Kidney (tissue), 14 donors: ENCODE data around the gene ANKRD17. TPM values are rescaled to one million over a fixed set of nuclear protein-coding genes. Genes with fewer than 3 reads are reported as not detected.
A peak's percentile ranks its signal among the peaks of the same experiment; 100 is the strongest.
"Not testable (repeated sequence)": the region's sequence is repeated elsewhere in the genome, so short reads cannot be mapped to it uniquely, and the experiment has no call there.

ENCODE experiments used
- DNase-seq, 5 donors: peaks; one replicate each; pipeline ENCODE4 v3.0.0-alpha.2; 2013 to 2020
- FAIRE-seq: peaks from 2 replicates; lab custom pipeline; 2012; peaks lifted over from hg19 to GRCh38; lab: Jason Lieb, UNC
- H3K27ac ChIP-seq, 2 donors: one replicate each; pipeline ENCODE4 v1.7.0; 2013; ENCODE audit warnings: low read depth in 2 of 2, low read length in 2 of 2, inconsistent platforms in 1 of 2
- H3K27me3 ChIP-seq: one replicate; pipeline ENCODE4 v1.7.1; 2013; ENCODE audit warnings: low read length, inconsistent platforms; ENCODE audit not compliant: control insufficient read depth, insufficient read depth
- H3K36me3 ChIP-seq, 3 donors: one replicate each; pipeline versions ENCODE4 v1.7.0 to v1.7.1; 2013; ENCODE audit warnings: low read length in 3 of 3, control low read depth in 1 of 3, inconsistent platforms in 1 of 3; ENCODE audit not compliant: insufficient read depth in 3 of 3, control insufficient read depth in 2 of 3
- H3K4me1 ChIP-seq, 3 donors: one replicate each; pipeline versions ENCODE4 v1.7.0 to v1.7.1; 2013; ENCODE audit warnings: low read length in 3 of 3, inconsistent platforms in 1 of 3, low read depth in 1 of 3; ENCODE audit not compliant: control insufficient read depth in 2 of 3, insufficient read depth in 2 of 3
- H3K4me3 ChIP-seq, 3 donors: one replicate each; pipeline versions ENCODE4 v1.7.0 to v1.8.1; 2013; ENCODE audit warnings: low read length in 3 of 3, control low read depth in 1 of 3, inconsistent platforms in 1 of 3
- H3K9ac ChIP-seq, 3 donors: one replicate each; pipeline versions ENCODE4 v1.7.0 to v1.7.1; 2013; ENCODE audit warnings: low read length in 3 of 3, control low read depth in 1 of 3, inconsistent platforms in 1 of 3
- H3K9me3 ChIP-seq, 3 donors: one replicate each; pipeline versions ENCODE4 v1.7.0 to v1.7.1; 2013; ENCODE audit warnings: low read length in 3 of 3, control low read depth in 1 of 3, inconsistent platforms in 1 of 3; ENCODE audit not compliant: control insufficient read depth in 2 of 3, insufficient read depth in 1 of 3
- CTCF ChIP-seq: IDR thresholded peaks from 3 replicates; pipeline ENCODE4 v1.5.1; 2012; ENCODE audit warnings: mild to moderate bottlenecking, moderate library complexity, borderline replicate concordance; ENCODE audit not compliant: insufficient read depth; ENCODE audit errors: extremely low read depth
- intact Hi-C: fragments of 100-400 bp; cut with DNase I; formaldehyde crosslinking; loops from one replicate; pipeline ENCODE4 v1.11.1; 2022
- polyA plus RNA-seq: library from polyadenylated mRNA; stranded (reverse); fragments of 350-450 nt; fragmentation: Illumina TruSeq; extraction: RNeasy Lipid Tissue Mini Kit (QIAGEN cat#74804); gene quantifications from one replicate; pipeline ENCODE4 v1.2.3, GENCODE V29; 2014; ENCODE audit warnings: low read depth, low replicate concordance; ENCODE audit not compliant: insufficient read depth
- total RNA-seq: library from RNA; stranded (reverse); fragmentation: NEBNext Ultra II Directional; extraction: Animal tissue kit (Norgen Biotek cat#: 25700); gene quantifications from one replicate; pipeline ENCODE4 v1.2.1, GENCODE V29; 2021
- donor health status: control.
- donor health status: control.
- donor health status: control.
- donor health status: control.
- donor health status: control.
- donor health status: DM: yes; HTN: yes; CAD: no.
- donor health status: Normal renal cell carcinoma (clear cell type).

Gene ANKRD17
- total and polyA plus RNA-seq, 2 donors from 2014 or later = 13.3 to 67.7 TPM

GRCh38 chr4:73257651-73258435 lies 755 bp downstream of the ANKRD17 start:
- Histone ChIP-seq H3K36me3 (peaks cover 0 to 2% (median 0%) of the 10 kb centered on the region in 3 donors), H3K9me3 (no peaks in the 10 kb centered on the region), H3K4me3 (peak overlapping the region; percentile 82 to 93 (median 87)), H3K27ac (peak overlapping the region; percentile 98), H3K9ac (peak overlapping the region; percentile 57 to 90 (median 85)), H3K4me1 (peaks cover 4 to 11% (median 8%) of the 10 kb centered on the region in 3 donors), H3K27me3 (no peaks in the 10 kb centered on the region)
- TF ChIP-seq CTCF = peak; percentile 3
- intact Hi-C loops = no loop called here
- FAIRE-seq (no peak), DNase-seq (peak in 3 of 5 donors; percentile 72 to 87 (median 79))

- H3K9ac ChIP-seq = peak overlapping the region; percentile 57 to 90 (median 87)
- peak overlapping the region; percentile 82 to 93 (median 87) for H3K4me3 ChIP-seq
- intact Hi-C loops = no loop called here
- H3K36me3 ChIP-seq = peaks cover 0 to 2% (median 0%) of the 10 kb centered on the region in 3 donors
- TF ChIP-seq CTCF = peak; percentile 77
- peaks cover 4 to 11% (median 8%) of the 10 kb centered on the region in 3 donors for H3K4me1 ChIP-seq
- no peaks in the 10 kb centered on the region for H3K9me3 ChIP-seq
- FAIRE-seq (peak; percentile 54), DNase-seq (peak in 4 of 5 donors; percentile 63 to 93 (median 86))
- peak overlapping the region; percentile 98 for H3K27ac ChIP-seq
- no peaks in the 10 kb centered on the region for H3K27me3 ChIP-seq
These were observed 1.4 kb downstream of the ANKRD17 start for GRCh38 chr4:73257234-73257633.

- H3K27ac ChIP-seq, H3K27me3 ChIP-seq, DNase-seq, H3K9ac ChIP-seq, H3K9me3 ChIP-seq, intact Hi-C loops, H3K36me3 ChIP-seq, FAIRE-seq: not testable (repeated sequence)
- H3K4me1 ChIP-seq = peaks cover 4 to 11% (median 8%) of the 10 kb centered on the region in 3 donors
- H3K4me3 ChIP-seq = peak overlapping the region in 1 of 3 donors; percentile 87
These were observed 2.8 kb downstream of the ANKRD17 start for GRCh38 chr4:73255847-73256246.

GRCh38 chr4:73252001-73252400 lies 6.6 kb downstream of the ANKRD17 start:
- Histone ChIP-seq H3K4me1 (peaks cover 3 to 4% (median 4%) of the 10 kb centered on the region in 3 donors), H3K9ac (no peak overlapping the region), H3K9me3 (no peaks in the 10 kb centered on the region), H3K27ac (no peak overlapping the region), H3K27me3 (no peaks in the 10 kb centered on the region), H3K4me3 (no peak overlapping the region), H3K36me3 (peaks cover 0 to 2% (median 0%) of the 10 kb centered on the region in 3 donors)
- TF ChIP-seq CTCF = no peak
- DNase-seq (no peak), FAIRE-seq (no peak)
- intact Hi-C loops = no loop called here
